ENCODE data around the gene B3GALT5. TPM values are rescaled to one million over a fixed set of nuclear protein-coding genes. Genes with fewer than 3 reads are reported as not detected.

The B3GALT5 gene
- total RNA-seq, 1 experiment from 2014 or later, result 1.5 TPM

- H3F3A ChIP-seq (ENCODE audit: low read length, unreplicated experiment), result no peaks in the 10 kb centered on the region
- H2AFZ ChIP-seq (ENCODE audit: low read length), result no peak overlapping the region
- no peaks in the 10 kb centered on the region for H3K79me2 ChIP-seq (ENCODE audit: low read length)
- intact Hi-C loops (cut with micrococcal nuclease), result no loop called here
- H3K4me2 ChIP-seq (ENCODE audit: low read length), result no peak overlapping the region
- H3K27ac ChIP-seq (ENCODE audit: low read length), result no peak overlapping the region
- no TSS peak for BruUV-seq (replicated peaks)
- no peaks in the 10 kb centered on the region for H3K27me3 ChIP-seq (ENCODE audit: low read length)
- no peak for ATAC-seq
- H3K4me3 ChIP-seq (ENCODE audit: low read length), result no peak overlapping the region
- no peak for DNase-seq
- H3K9ac ChIP-seq (ENCODE audit: low read length), result no peak overlapping the region
- ChIA-PET POLR2A (ENCODE audit: unreplicated experiment) (no interaction called here), CTCF (no interaction called here)
- no peaks in the 10 kb centered on the region for H4K20me1 ChIP-seq (ENCODE audit: low read length)
- no peaks in the 10 kb centered on the region for H3K9me3 ChIP-seq (ENCODE audit: low read length)
- TF ChIP-seq EZH2phosphoT487 (IDR thresholded peaks at IDR 0.05; ENCODE audit: borderline replicate concordance, low read length) (no peak), CTCF (conservative IDR thresholded peaks at IDR 0.05; ENCODE audit: low read depth, low read length) (no peak), EZH2 (IDR thresholded peaks at IDR 0.05; ENCODE audit: low read length, unreplicated experiment) (no peak)
- H3K9me2 ChIP-seq (replicated peaks; ENCODE audit: low read length), result no peaks in the 10 kb centered on the region
- no peaks in the 10 kb centered on the region for H3K36me3 ChIP-seq (ENCODE audit: low read depth, low read length)
- peaks cover 13% of the 10 kb centered on the region for H3K4me1 ChIP-seq (ENCODE audit: insufficient read depth, low read length)
Measured at GRCh38 chr21:39651206-39651605, 38.5 kb downstream of the B3GALT5 start.

GRCh38 chr21:39654951-39655350 lies 42.2 kb downstream of the B3GALT5 start:
- Histone ChIP-seq H2AFZ (ENCODE audit: low read length) (no peak overlapping the region), H3K4me1 (ENCODE audit: insufficient read depth, low read length) (peaks cover under 1% of the 10 kb centered on the region), H3K9me3 (ENCODE audit: low read length) (no peaks in the 10 kb centered on the region), H3K9ac (ENCODE audit: low read length) (no peak overlapping the region), H3F3A (ENCODE audit: low read length, unreplicated experiment) (no peaks in the 10 kb centered on the region), H3K4me2 (ENCODE audit: low read length) (no peak overlapping the region), H3K27me3 (ENCODE audit: low read length) (no peaks in the 10 kb centered on the region), H3K4me3 (ENCODE audit: low read length) (no peak overlapping the region), H3K36me3 (ENCODE audit: low read depth, low read length) (no peaks in the 10 kb centered on the region), H3K79me2 (ENCODE audit: low read length) (no peaks in the 10 kb centered on the region), H4K20me1 (ENCODE audit: low read length) (no peaks in the 10 kb centered on the region), H3K9me2 (replicated peaks; ENCODE audit: low read length) (no peaks in the 10 kb centered on the region), H3K27ac (ENCODE audit: low read length) (no peak overlapping the region)
- no peak for TF ChIP-seq EZH2phosphoT487 (IDR thresholded peaks at IDR 0.05; ENCODE audit: borderline replicate concordance, low read length)
- no peak for TF ChIP-seq EZH2 (IDR thresholded peaks at IDR 0.05; ENCODE audit: low read length, unreplicated experiment)
- TF ChIP-seq CTCF (conservative IDR thresholded peaks at IDR 0.05; ENCODE audit: low read depth, low read length), result no peak
- ChIA-PET CTCF (no interaction called here), POLR2A (ENCODE audit: unreplicated experiment) (no interaction called here)
- no TSS peak for BruUV-seq (replicated peaks)
- ATAC-seq, result no peak
- intact Hi-C loops (cut with micrococcal nuclease), result loop anchor here (1.0 kb wide), 1 partner anchor 15 kb away; no protein-coding TSS in a partner anchor
- DNase-seq, result no peak

- no peaks in the 10 kb centered on the region for H3K9me2 ChIP-seq (replicated peaks; ENCODE audit: low read length)
- no peak overlapping the region for H2AFZ ChIP-seq (ENCODE audit: low read length)
- peaks cover 7% of the 10 kb centered on the region for H3K4me1 ChIP-seq (ENCODE audit: insufficient read depth, low read length)
- ChIA-PET CTCF (no interaction called here), POLR2A (ENCODE audit: unreplicated experiment) (no interaction called here)
- DNase-seq (no peak), ATAC-seq (no peak)
- intact Hi-C loops (cut with micrococcal nuclease), result loop anchor here (1.0 kb wide), 1 partner anchor 15 kb away; no protein-coding TSS in a partner anchor
- H3K4me2 ChIP-seq (ENCODE audit: low read length), result no peak overlapping the region
- H4K20me1 ChIP-seq (ENCODE audit: low read length), result no peaks in the 10 kb centered on the region
- H3K4me3 ChIP-seq (ENCODE audit: low read length), result no peak overlapping the region
- no peaks in the 10 kb centered on the region for H3K79me2 ChIP-seq (ENCODE audit: low read length)
- TF ChIP-seq CTCF (conservative IDR thresholded peaks at IDR 0.05; ENCODE audit: low read depth, low read length), result no peak
- TF ChIP-seq EZH2 (IDR thresholded peaks at IDR 0.05; ENCODE audit: low read length, unreplicated experiment), result no peak
- TF ChIP-seq EZH2phosphoT487 (IDR thresholded peaks at IDR 0.05; ENCODE audit: borderline replicate concordance, low read length), result no peak
- BruUV-seq (replicated peaks), result no TSS peak
- no peaks in the 10 kb centered on the region for H3K9me3 ChIP-seq (ENCODE audit: low read length)
- no peaks in the 10 kb centered on the region for H3K36me3 ChIP-seq (ENCODE audit: low read depth, low read length)
- H3K27me3 ChIP-seq (ENCODE audit: low read length), result no peaks in the 10 kb centered on the region
- H3K9ac ChIP-seq (ENCODE audit: low read length), result no peak overlapping the region
- H3F3A ChIP-seq (ENCODE audit: low read length, unreplicated experiment), result no peaks in the 10 kb centered on the region
- no peak overlapping the region for H3K27ac ChIP-seq (ENCODE audit: low read length)
Measured at GRCh38 chr21:39655589-39655988, 42.8 kb downstream of the B3GALT5 start.

Measured in PC-3 (cell line).